GM12872 (cell line): ENCODE data around the gene TMEM74B.

Experiments
- CTCF ChIP-seq: IDR thresholded peaks from 3 replicates; pipeline ENCODE4 v1.5.1; 2011; ENCODE audit warnings: low read depth, mild to moderate bottlenecking, low read length, moderate library complexity; ENCODE audit not compliant: insufficient read depth

TMEM74B gene

GRCh38 chr20:1183153-1183552 lies 1.6 kb downstream of the TMEM74B start:
- TF ChIP-seq CTCF: no peak

GRCh38 chr20:1182106-1182505 lies 2.7 kb downstream of the TMEM74B start:
- no peak for TF ChIP-seq CTCF

- TF ChIP-seq CTCF: no peak
Measured at GRCh38 chr20:1180949-1181348, 3.8 kb downstream of the TMEM74B start.

- TF ChIP-seq CTCF: no peak
Measured at GRCh38 chr20:1178623-1179022, 6.2 kb downstream of the TMEM74B start.

- no peak for TF ChIP-seq CTCF
Measured at GRCh38 chr20:1178103-1178502, 6.7 kb downstream of the TMEM74B start.

- TF ChIP-seq CTCF: no peak
Measured at GRCh38 chr20:1177680-1178079, 7.1 kb downstream of the TMEM74B start.

- no peak for TF ChIP-seq CTCF
Measured at GRCh38 chr20:1174787-1175186, 10.0 kb downstream of the TMEM74B start.

- no peak for TF ChIP-seq CTCF
Measured at GRCh38 chr20:1173698-1174097, 11.1 kb downstream of the TMEM74B start.
